IMR-90 (cell line): ENCODE measurements around the gene GRIN2A.

Experiments used
- BHLHE40 ChIP-seq: fragments of 150-350 bp; IDR thresholded peaks from 2 replicates; pipeline ENCODE4 v1.6.1; 2016; ENCODE audit warnings: mild to moderate bottlenecking, low read depth, low read length
- CEBPB ChIP-seq: IDR thresholded peaks from 2 replicates; pipeline ENCODE4 v1.6.1; 2012; ENCODE audit warnings: low read depth, low read length, improper control_type of control experiment
- CHD1 ChIP-seq: IDR thresholded peaks from 2 replicates; pipeline ENCODE4 v1.6.1; 2012; ENCODE audit warnings: low read depth, low read length, improper control_type of control experiment
- MAFK ChIP-seq: IDR thresholded peaks from 2 replicates; pipeline ENCODE4 v1.6.1; 2012; ENCODE audit warnings: low read depth, low read length, improper control_type of control experiment
- MAZ ChIP-seq: IDR thresholded peaks from 2 replicates; pipeline ENCODE4 v1.6.1; 2012; ENCODE audit warnings: low read depth, mild to moderate bottlenecking, low read length, improper control_type of control experiment, moderate library complexity, borderline replicate concordance
- MXI1 ChIP-seq: IDR thresholded peaks from 2 replicates; pipeline ENCODE4 v1.6.1; 2012; ENCODE audit warnings: low read depth, mild to moderate bottlenecking, low read length, moderate library complexity, borderline replicate concordance
- POLR2A ChIP-seq: IDR thresholded peaks from 2 replicates; pipeline ENCODE4 v1.6.1; 2012; ENCODE audit warnings: mild to moderate bottlenecking, low read depth, low read length
- RAD21 ChIP-seq: IDR thresholded peaks from 2 replicates; pipeline ENCODE4 v1.6.1; 2012; ENCODE audit warnings: low read length, improper control_type of control experiment
- RFX5 ChIP-seq: IDR thresholded peaks from 2 replicates; pipeline ENCODE4 v1.8.0; 2012; ENCODE audit warnings: low read depth, mild to moderate bottlenecking, low read length, moderate library complexity
- TF ChIP-seq, protein P1 (sequence below): conservative IDR thresholded peaks from 2 replicates; pipeline ENCODE4 v1.5.1; 2012; ENCODE audit warnings: mild to moderate bottlenecking, low read depth, low read length, improper control_type of control experiment

DNA sequence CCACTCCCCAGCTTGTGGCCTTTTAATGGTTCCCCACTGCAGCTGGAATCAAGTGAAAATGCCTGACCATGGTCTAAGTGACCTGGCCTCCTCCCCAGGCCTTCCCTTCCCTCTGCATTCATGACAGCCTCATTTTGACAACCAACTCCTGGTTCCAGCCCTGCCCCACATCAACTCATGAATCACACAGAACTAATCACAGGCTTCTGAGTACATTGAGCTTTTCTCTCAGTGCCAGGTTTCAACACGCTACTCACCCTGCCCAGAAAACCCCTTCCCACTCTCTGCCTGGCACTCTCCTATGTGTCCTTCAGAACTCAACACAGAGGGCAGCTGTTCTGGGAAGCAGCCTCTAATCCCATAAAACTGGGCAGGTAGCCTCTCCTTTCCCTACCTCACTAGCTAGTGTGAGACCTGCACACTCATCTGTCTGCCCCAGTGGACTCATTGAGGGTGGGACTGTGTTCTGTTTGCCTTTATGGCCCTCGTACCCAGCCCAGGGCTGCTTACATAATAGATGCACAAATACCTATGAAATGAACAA, 313.6 kb downstream of the GRIN2A start:
- TF ChIP-seq, protein P1, sequence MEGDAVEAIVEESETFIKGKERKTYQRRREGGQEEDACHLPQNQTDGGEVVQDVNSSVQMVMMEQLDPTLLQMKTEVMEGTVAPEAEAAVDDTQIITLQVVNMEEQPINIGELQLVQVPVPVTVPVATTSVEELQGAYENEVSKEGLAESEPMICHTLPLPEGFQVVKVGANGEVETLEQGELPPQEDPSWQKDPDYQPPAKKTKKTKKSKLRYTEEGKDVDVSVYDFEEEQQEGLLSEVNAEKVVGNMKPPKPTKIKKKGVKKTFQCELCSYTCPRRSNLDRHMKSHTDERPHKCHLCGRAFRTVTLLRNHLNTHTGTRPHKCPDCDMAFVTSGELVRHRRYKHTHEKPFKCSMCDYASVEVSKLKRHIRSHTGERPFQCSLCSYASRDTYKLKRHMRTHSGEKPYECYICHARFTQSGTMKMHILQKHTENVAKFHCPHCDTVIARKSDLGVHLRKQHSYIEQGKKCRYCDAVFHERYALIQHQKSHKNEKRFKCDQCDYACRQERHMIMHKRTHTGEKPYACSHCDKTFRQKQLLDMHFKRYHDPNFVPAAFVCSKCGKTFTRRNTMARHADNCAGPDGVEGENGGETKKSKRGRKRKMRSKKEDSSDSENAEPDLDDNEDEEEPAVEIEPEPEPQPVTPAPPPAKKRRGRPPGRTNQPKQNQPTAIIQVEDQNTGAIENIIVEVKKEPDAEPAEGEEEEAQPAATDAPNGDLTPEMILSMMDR, result no peak
- TF ChIP-seq RAD21 (no peak), MAFK (no peak), MXI1 (no peak), MAZ (no peak), POLR2A (no peak), RFX5 (no peak), CEBPB (no peak), CHD1 (no peak), BHLHE40 (no peak)
